AG04449 (cell line): Measurements from ENCODE around the gene HECTD2.

Experiments
- CTCF ChIA-PET: fragments of 350-600 bp; formaldehyde crosslinking; extraction: SDS; loops from one replicate; lab custom pipeline; 2021; ENCODE audit warnings: antibody characterized with exemption; lab: Yijun Ruan, JAX
- POLR2A ChIA-PET: fragments of 400-600, 350-600 bp; formaldehyde crosslinking; extraction: SDS; loops from one replicate; lab custom pipeline; 2020; ENCODE audit warnings: antibody characterized with exemption, inconsistent platforms; lab: Yijun Ruan, JAX
- DNase-seq: peaks from one replicate; pipeline ENCODE4 v3.0.0-alpha.2; 2010; ENCODE audit warnings: low read depth, low spot score
- H3K4me3 ChIP-seq: 2 replicates; pipeline ENCODE4 v1.5.1; 2011; ENCODE audit warnings: low read depth, mild to moderate bottlenecking, control low read depth, low read length
- CTCF ChIP-seq: IDR thresholded peaks from one replicate; pipeline ENCODE4 v1.5.1; 2011; ENCODE audit warnings: mild to moderate bottlenecking, moderate library complexity, low read length, control low read depth, inconsistent platforms; ENCODE audit not compliant: insufficient read depth; ENCODE audit errors: missing control alignments

HECTD2 gene

GRCh38 chr10:91540733-91541132, 130.6 kb downstream of the HECTD2 start:
- CTCF ChIA-PET: interaction anchor here (1.0 to 3.6 kb wide), 4 partner anchors 12 to 94 kb away, joined by 3 to 26 read pairs (median 5); no protein-coding TSS in a partner anchor
- POLR2A ChIA-PET: interaction anchor here (1.4 kb wide), 1 partner anchor 92 kb away, joined by 4 read pairs; the partner anchor contains the start of gene PPP1R3C
- TF ChIP-seq CTCF: no peak
- no peak for DNase-seq
- no peak overlapping the region for H3K4me3 ChIP-seq

- POLR2A ChIA-PET: interaction anchor here (0.6 to 1.4 kb wide), 2 partner anchors 90 to 91 kb away, joined by 4 read pairs; partner anchors contain the start of gene PPP1R3C
- DNase-seq: no peak
- no peak for TF ChIP-seq CTCF
- no peak overlapping the region for H3K4me3 ChIP-seq
- CTCF ChIA-PET: interaction anchor here (1.0 to 3.6 kb wide), 7 partner anchors 11 to 243 kb away, joined by 3 to 26 read pairs (median 3); no protein-coding TSS in a partner anchor
These were observed 131.3 kb downstream of the HECTD2 start for GRCh38 chr10:91541481-91541880.

- POLR2A ChIA-PET: no interaction called here
- DNase-seq: no peak
- CTCF ChIA-PET: no interaction called here
These were observed 135.2 kb downstream of the HECTD2 start for GRCh38 chr10:91545384-91545783.

GRCh38 chr10:91545838-91546237, 135.7 kb downstream of the HECTD2 start:
- ChIA-PET CTCF (interaction anchor here (1.2 kb wide), 1 partner anchor 90 kb away, joined by 4 read pairs; no protein-coding TSS in a partner anchor), POLR2A (no interaction called here)
- DNase-seq: no peak
- H3K4me3 ChIP-seq: no peak overlapping the region
- TF ChIP-seq CTCF: no peak

More at GRCh38 chr10:91545384-91545783, 135.2 kb downstream of the HECTD2 start:
- no peak overlapping the region for H3K4me3 ChIP-seq
- TF ChIP-seq CTCF: no peak

- no peak overlapping the region for H3K4me3 ChIP-seq
- DNase-seq: no peak
- TF ChIP-seq CTCF: no peak
- ChIA-PET CTCF (interaction anchor here (1.3 to 6.6 kb wide), 3 partner anchors 53 to 251 kb away, joined by 4 to 142 read pairs (median 118); partner anchors contain the start of gene PPP1R3C), POLR2A (no interaction called here)
These were observed 139.1 kb downstream of the HECTD2 start for GRCh38 chr10:91549262-91549661.

GRCh38 chr10:91550021-91550420, 139.9 kb downstream of the HECTD2 start:
- no peak overlapping the region for H3K4me3 ChIP-seq
- ChIA-PET POLR2A (no interaction called here), CTCF (interaction anchor here (1.3 to 6.6 kb wide), 3 partner anchors 54 to 252 kb away, joined by 4 to 142 read pairs (median 118); partner anchors contain the start of gene PPP1R3C)
- no peak for TF ChIP-seq CTCF
- DNase-seq: no peak
